H9 (cell line): ENCODE measurements around the gene PPHLN1. TPM values are rescaled to one million over a fixed set of nuclear protein-coding genes. Genes with fewer than 3 reads are reported as not detected.
"Not testable (repeated sequence)": the region's sequence is repeated elsewhere in the genome, so short reads cannot be mapped to it uniquely, and the experiment has no call there.

Experiments
- DNase-seq: peaks from one replicate; pipeline ENCODE4 v3.0.0-alpha.2; 2017
- H2AFZ ChIP-seq: one replicate; pipeline ENCODE4 v1.6.1; 2013; ENCODE audit warnings: mild to moderate bottlenecking, low read length, control low read depth, moderate library complexity
- H2AK5ac ChIP-seq: 2 replicates; pipeline ENCODE4 v1.6.1; 2013; ENCODE audit warnings: low read length, control low read depth, mixed read lengths; ENCODE audit not compliant: insufficient read length
- H2BK120ac ChIP-seq: one replicate; pipeline ENCODE4 v1.6.1; 2013; ENCODE audit warnings: low read depth, mild to moderate bottlenecking, low read length, control low read depth, inconsistent platforms; ENCODE audit not compliant: poor library complexity, severe bottlenecking
- H2BK12ac ChIP-seq: 2 replicates; pipeline ENCODE4 v1.6.1; 2013; ENCODE audit warnings: low read length, control low read depth, mixed read lengths, low read depth; ENCODE audit not compliant: insufficient read length
- H2BK15ac ChIP-seq: 2 replicates; pipeline ENCODE4 v1.6.1; 2013; ENCODE audit warnings: low read depth, low read length, control low read depth
- H2BK20ac ChIP-seq: one replicate; pipeline ENCODE4 v1.6.1; 2013; ENCODE audit warnings: low read depth, mild to moderate bottlenecking, low read length, control low read depth, inconsistent platforms; ENCODE audit not compliant: poor library complexity, severe bottlenecking
- H2BK5ac ChIP-seq: 2 replicates; pipeline ENCODE4 v1.6.1; 2013; ENCODE audit warnings: low read length, control low read depth, mixed read lengths; ENCODE audit not compliant: insufficient read length
- H3K14ac ChIP-seq: 2 replicates; pipeline ENCODE4 v1.6.1; 2013; ENCODE audit warnings: low read length, control low read depth; ENCODE audit not compliant: insufficient read depth
- H3K18ac ChIP-seq: 2 replicates; pipeline ENCODE4 v1.6.1; 2013; ENCODE audit warnings: low read depth, mild to moderate bottlenecking, mixed read lengths, low read length, control low read depth; ENCODE audit not compliant: insufficient read length
- H3K23ac ChIP-seq: 2 replicates; pipeline ENCODE4 v1.6.1; 2013; ENCODE audit warnings: low read length, control low read depth, mixed read lengths, low read depth; ENCODE audit not compliant: insufficient read length
- H3K23me2 ChIP-seq: 2 replicates; pipeline ENCODE4 v1.6.1; 2013; ENCODE audit warnings: low read depth, mild to moderate bottlenecking, mixed read lengths, low read length, control low read depth; ENCODE audit not compliant: insufficient read length, poor library complexity, severe bottlenecking
- H3K27ac ChIP-seq: 2 replicates; pipeline ENCODE4 v1.5.1; 2013; ENCODE audit warnings: low read length, control low read depth, mixed read lengths, low read depth; ENCODE audit not compliant: insufficient read length
- H3K27me3 ChIP-seq: 2 replicates; pipeline ENCODE4 v1.6.1; 2013; ENCODE audit warnings: low read length, control low read depth, inconsistent platforms; ENCODE audit not compliant: insufficient read depth
- H3K4ac ChIP-seq: 2 replicates; pipeline ENCODE4 v1.6.1; 2013; ENCODE audit warnings: low read depth, mild to moderate bottlenecking, control low read depth, inconsistent platforms, low read length, moderate library complexity
- H3K4me1 ChIP-seq: 2 replicates; pipeline ENCODE4 v1.6.1; 2013; ENCODE audit warnings: low read length, control low read depth, inconsistent platforms; ENCODE audit not compliant: insufficient read depth
- H3K4me2 ChIP-seq: 2 replicates; pipeline ENCODE4 v1.6.1; 2013; ENCODE audit warnings: low read length, control low read depth, mixed read lengths; ENCODE audit not compliant: insufficient read length, insufficient read depth
- H3K56ac ChIP-seq: 2 replicates; pipeline ENCODE4 v1.6.1; 2013; ENCODE audit warnings: low read depth, mild to moderate bottlenecking, mixed read lengths, low read length, control low read depth; ENCODE audit not compliant: insufficient read length
- H3K79me1 ChIP-seq: 2 replicates; pipeline ENCODE4 v1.6.1; 2013; ENCODE audit warnings: low read depth, mild to moderate bottlenecking, moderate library complexity, low read length, control low read depth, inconsistent platforms; ENCODE audit not compliant: insufficient read depth, poor library complexity, severe bottlenecking
- H3K79me2 ChIP-seq: 2 replicates; pipeline ENCODE4 v1.6.1; 2013; ENCODE audit warnings: low read length, control low read depth, inconsistent platforms; ENCODE audit not compliant: insufficient read depth
- H3K9ac ChIP-seq: 2 replicates; pipeline ENCODE4 v1.6.1; 2013; ENCODE audit warnings: low read length, control low read depth, mixed read lengths; ENCODE audit not compliant: insufficient read length; ENCODE audit errors: extremely low read depth
- H3K9me3 ChIP-seq: one replicate; pipeline ENCODE4 v1.6.1; 2013; ENCODE audit warnings: low read depth, low read length, inconsistent platforms; ENCODE audit not compliant: control insufficient read depth
- H3T11ph ChIP-seq: one replicate; pipeline ENCODE4 v1.6.1; 2013; ENCODE audit warnings: mild to moderate bottlenecking, low read length, control low read depth, inconsistent platforms
- H4K20me1 ChIP-seq: one replicate; pipeline ENCODE4 v1.6.1; 2013; ENCODE audit not compliant: control insufficient read depth, insufficient read length, insufficient read depth
- H4K5ac ChIP-seq: 2 replicates; pipeline ENCODE4 v1.6.1; 2013; ENCODE audit warnings: low read depth, mild to moderate bottlenecking, mixed read lengths, low read length, control low read depth; ENCODE audit not compliant: insufficient read length
- H4K8ac ChIP-seq: replicated peaks from 2 replicates; pipeline ENCODE4 v1.6.1; 2013; ENCODE audit warnings: low read length, control low read depth, mixed read lengths, low read depth; ENCODE audit not compliant: insufficient read length
- H4K91ac ChIP-seq: 2 replicates; pipeline ENCODE4 v1.6.1; 2013; ENCODE audit warnings: low read depth, mild to moderate bottlenecking, moderate library complexity, mixed read lengths, low read length, control low read depth; ENCODE audit not compliant: insufficient read length
- H3K27ac Mint-ChIP-seq, 3 experiments: 2 replicates in 2 of 3; 3 replicates in 1 of 3; pipeline ENCODE4 v1.8.0; 2020 to 2021; ENCODE audit warnings: mixed read lengths in 3 of 3, mild to moderate bottlenecking in 1 of 3, moderate library complexity in 1 of 3
- H3K27me3 Mint-ChIP-seq: 2 replicates; pipeline ENCODE4 v1.8.0; 2021; ENCODE audit warnings: low read depth, mild to moderate bottlenecking, moderate library complexity, mixed read lengths
- H3K36me3 Mint-ChIP-seq, 3 experiments: 2 replicates in 2 of 3; 3 replicates in 1 of 3; pipeline ENCODE4 v1.8.0; 2020 to 2021; ENCODE audit warnings: low read depth in 3 of 3, mixed read lengths in 3 of 3; ENCODE audit not compliant: insufficient read depth in 1 of 3
- H3K4me1 Mint-ChIP-seq, 2 experiments: 2 replicates each; pipeline ENCODE4 v1.8.0; 2020; ENCODE audit warnings: mixed read lengths in 2 of 2
- H3K4me3 Mint-ChIP-seq, 2 experiments: 2 replicates in 1 of 2; 3 replicates in 1 of 2; pipeline ENCODE4 v1.8.0; 2020 to 2021; ENCODE audit warnings: mild to moderate bottlenecking in 2 of 2, mixed read lengths in 2 of 2, moderate library complexity in 1 of 2
- H3K9me3 Mint-ChIP-seq, 2 experiments: 2 replicates in 1 of 2; 3 replicates in 1 of 2; pipeline ENCODE4 v1.8.0; 2020; ENCODE audit warnings: mild to moderate bottlenecking in 2 of 2, mixed read lengths in 2 of 2, moderate library complexity in 1 of 2
- WGBS: extraction: QIAGEN DNeasy Blood & Tissue Kit; methylation state at CpG from one replicate; pipeline ENCODE4 v1.1.7; 2013; ENCODE audit warnings: missing lambda C conversion rate, low lambda C conversion rate, mixed read lengths; ENCODE audit not compliant: insufficient read length; ENCODE audit errors: extremely low coverage; 5-methylcytosine and 5-hydroxymethylcytosine counted together
- total RNA-seq: library from RNA; stranded (reverse); gene quantifications from 2 replicates; pipeline ENCODE4 v1.2.1, GENCODE V29; 2021

Gene PPHLN1
- total RNA-seq, 1 experiment from 2014 or later, result 66.2 TPM

DNA sequence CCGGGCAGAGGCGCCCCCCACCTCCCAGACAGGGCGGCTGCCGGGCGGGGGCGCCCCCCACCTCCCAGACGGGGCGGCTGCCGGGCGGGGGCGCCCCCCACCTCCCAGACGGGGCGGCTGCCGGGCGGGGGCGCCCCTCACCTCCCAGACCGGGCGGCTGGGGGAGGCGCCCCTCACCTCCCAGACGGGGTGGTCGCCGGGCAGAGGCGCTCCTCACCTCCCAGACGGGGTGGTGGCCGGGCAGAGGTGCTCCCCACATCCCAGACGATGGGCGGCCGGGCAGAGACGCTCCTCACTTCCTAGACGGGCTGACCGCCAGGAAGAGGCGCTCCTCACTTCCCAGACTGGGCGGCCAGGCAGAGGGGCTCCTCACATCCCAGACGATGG is 24.0 kb downstream of the PPHLN1 start:
- H3K4me2 ChIP-seq, H3K23ac ChIP-seq, H2BK20ac ChIP-seq, H3K27me3 ChIP-seq, H3K27ac Mint-ChIP-seq, DNase-seq, H3K4me1 Mint-ChIP-seq, H2BK5ac ChIP-seq, H3K79me1 ChIP-seq, H3K79me2 ChIP-seq, H3K56ac ChIP-seq, H3K23me2 ChIP-seq, H2BK120ac ChIP-seq, H3K9ac ChIP-seq, H2BK15ac ChIP-seq, H4K8ac ChIP-seq, H3K4me3 Mint-ChIP-seq, H3K14ac ChIP-seq, H3K27ac ChIP-seq, H3K4ac ChIP-seq, H4K20me1 ChIP-seq, H3K4me1 ChIP-seq, H3K18ac ChIP-seq, H3T11ph ChIP-seq, H3K27me3 Mint-ChIP-seq, H2BK12ac ChIP-seq, H2AK5ac ChIP-seq, H4K5ac ChIP-seq, H3K9me3 ChIP-seq, H2AFZ ChIP-seq, H4K91ac ChIP-seq: not testable (repeated sequence)
- Mint-ChIP-seq H3K36me3 (peaks cover 29 to 37% (median 29%) of the 10 kb centered on the region in 3 experiments), H3K9me3 (peaks cover 15 to 16% of the 10 kb centered on the region in 2 experiments)
- WGBS, result no CpG with 5 or more reads among the region's 34 CpGs
